Measurements from ENCODE around the gene IGSF9B.

DNA sequence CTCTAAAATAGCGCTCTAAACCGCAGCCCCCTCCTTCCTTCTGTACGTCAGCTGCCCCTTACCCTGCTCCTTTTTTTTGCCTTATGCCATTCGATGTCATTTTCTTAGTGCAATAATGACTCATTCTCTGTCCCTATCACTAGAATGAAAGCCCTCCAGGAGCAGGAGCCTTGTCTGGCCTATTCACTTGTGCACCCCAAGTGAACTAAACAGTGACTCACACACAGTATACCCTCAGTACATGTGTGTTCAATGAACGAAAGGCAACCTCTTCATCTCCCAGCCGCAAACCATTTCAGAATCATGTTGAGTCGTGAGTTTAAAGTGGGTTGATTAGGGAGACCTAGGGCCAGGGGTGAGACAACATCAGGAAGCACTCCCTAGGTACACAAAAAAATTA is 60.7 kb downstream of the IGSF9B start:
- TF ChIP-seq POLR2A (IDR thresholded peaks at IDR 0.05): no peak
- TF ChIP-seq, protein P1, sequence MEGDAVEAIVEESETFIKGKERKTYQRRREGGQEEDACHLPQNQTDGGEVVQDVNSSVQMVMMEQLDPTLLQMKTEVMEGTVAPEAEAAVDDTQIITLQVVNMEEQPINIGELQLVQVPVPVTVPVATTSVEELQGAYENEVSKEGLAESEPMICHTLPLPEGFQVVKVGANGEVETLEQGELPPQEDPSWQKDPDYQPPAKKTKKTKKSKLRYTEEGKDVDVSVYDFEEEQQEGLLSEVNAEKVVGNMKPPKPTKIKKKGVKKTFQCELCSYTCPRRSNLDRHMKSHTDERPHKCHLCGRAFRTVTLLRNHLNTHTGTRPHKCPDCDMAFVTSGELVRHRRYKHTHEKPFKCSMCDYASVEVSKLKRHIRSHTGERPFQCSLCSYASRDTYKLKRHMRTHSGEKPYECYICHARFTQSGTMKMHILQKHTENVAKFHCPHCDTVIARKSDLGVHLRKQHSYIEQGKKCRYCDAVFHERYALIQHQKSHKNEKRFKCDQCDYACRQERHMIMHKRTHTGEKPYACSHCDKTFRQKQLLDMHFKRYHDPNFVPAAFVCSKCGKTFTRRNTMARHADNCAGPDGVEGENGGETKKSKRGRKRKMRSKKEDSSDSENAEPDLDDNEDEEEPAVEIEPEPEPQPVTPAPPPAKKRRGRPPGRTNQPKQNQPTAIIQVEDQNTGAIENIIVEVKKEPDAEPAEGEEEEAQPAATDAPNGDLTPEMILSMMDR (IDR thresholded peaks at IDR 0.05): no peak

All from vagina (tissue), 2 donors.